GM19328 (cell line): Measurements from ENCODE around the gene MEG3.
"Not testable (repeated sequence)": the region's sequence is repeated elsewhere in the genome, so short reads cannot be mapped to it uniquely, and the experiment has no call there.

Experiments
- ATAC-seq: cut with Tn5 transposase; IDR thresholded peaks from one replicate; pipeline ENCODE4 v1.9.1; 2021; ENCODE audit warnings: mild to moderate bottlenecking, moderate library complexity; ENCODE audit not compliant: unreplicated experiment

MEG3 gene

GRCh38 chr14:100813291-100813690, 12.6 kb upstream of the MEG3 start:
- no peak for ATAC-seq

DNA sequence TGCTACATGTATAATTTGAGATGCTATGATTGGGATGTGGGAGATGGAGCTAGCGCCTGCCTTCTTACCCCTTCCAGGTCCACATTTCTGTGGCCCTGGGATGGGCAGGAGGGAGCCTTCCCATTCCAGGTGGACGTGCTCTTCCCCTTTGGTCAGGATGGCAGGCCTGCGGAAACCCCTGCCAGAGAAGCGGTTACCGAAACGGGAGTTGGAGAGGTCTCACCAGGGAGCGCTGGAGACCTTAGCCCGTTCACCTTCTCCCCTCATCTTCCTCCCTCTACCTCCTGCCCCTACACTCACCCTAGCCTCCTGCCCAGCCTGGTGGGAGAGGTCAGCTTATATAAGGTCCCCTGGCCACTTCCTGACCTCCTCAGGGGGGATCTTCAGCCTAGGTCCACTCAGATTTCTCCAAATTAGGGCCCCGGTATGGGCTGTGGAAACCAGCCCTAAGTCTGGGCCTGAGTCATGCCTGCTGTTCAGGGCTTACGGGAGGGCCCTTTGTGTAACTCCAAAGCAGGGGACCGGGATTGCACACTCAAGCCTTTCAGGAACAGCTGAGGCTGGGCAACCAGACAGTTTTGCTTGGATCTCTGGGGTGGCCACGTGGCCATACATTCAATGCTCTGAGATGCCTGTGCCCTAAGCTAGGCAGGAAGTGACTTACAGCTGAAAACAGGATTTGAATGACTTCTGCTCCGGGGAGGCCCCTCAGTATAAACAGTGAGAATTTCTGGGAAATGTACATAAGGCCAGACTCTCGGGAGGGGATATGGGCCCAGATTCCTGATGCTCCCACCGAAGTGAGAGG, 10.2 kb upstream of the MEG3 start:
- ATAC-seq: no peak

DNA sequence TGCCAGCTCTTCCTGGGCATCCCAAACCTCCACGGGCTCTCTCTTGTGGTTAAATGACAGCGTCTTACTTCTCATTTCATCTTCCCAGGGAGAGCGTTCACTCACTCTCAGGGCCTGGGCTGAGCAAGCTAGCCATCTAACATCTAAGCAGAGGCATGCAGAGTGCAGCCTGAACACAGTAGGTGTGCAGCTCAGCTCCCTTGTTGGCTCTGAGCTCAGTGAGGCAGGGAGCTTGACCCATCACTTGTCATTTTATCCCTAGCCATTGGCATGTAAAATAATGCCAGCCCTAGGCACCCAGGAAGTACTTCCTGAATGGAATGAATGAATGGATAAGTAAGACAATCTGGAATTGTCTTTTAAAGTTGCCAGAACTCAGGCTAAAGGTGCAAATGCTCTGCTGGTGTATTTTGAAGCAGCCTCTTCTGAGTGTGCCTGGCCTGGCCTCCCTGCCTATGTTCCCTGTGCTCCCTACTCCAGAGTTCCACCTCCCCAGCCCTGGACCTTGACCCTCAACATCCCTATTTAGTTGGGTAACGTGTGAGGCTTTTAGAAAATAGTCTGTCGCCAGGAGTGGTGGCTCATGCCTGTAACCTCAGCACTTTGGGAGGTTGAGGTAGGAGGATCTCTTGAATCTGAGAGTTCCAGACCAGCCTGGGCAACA, 9.5 kb upstream of the MEG3 start:
- ATAC-seq: no peak

- ATAC-seq: no peak
Observed at GRCh38 chr14:100816950-100817901, 8.7 kb upstream of the MEG3 start.

- no peak for ATAC-seq
Observed at GRCh38 chr14:100818221-100818699, 7.7 kb upstream of the MEG3 start.

DNA sequence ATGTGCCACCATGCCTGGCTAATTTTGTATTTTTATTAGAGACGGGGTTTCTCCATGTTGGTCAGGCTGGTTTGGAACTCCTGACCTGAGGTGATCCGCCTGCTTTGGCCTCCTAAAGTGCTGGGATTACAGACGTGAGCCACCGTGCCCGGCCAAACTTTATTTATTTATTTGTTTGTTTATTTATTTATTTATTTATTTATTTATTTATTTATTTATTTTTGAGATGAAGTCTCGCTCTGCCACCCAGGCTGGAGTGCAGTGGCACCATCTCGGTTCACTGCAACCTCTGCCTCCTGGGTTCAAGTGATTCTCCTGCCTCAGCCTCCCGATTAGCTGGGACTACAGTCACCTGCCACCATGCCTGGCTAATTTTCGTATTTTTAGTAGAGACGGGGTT, 7.0 kb upstream of the MEG3 start:
- ATAC-seq: not testable (repeated sequence)

GRCh38 chr14:100819453-100819828, 6.5 kb upstream of the MEG3 start:
- no peak for ATAC-seq

DNA sequence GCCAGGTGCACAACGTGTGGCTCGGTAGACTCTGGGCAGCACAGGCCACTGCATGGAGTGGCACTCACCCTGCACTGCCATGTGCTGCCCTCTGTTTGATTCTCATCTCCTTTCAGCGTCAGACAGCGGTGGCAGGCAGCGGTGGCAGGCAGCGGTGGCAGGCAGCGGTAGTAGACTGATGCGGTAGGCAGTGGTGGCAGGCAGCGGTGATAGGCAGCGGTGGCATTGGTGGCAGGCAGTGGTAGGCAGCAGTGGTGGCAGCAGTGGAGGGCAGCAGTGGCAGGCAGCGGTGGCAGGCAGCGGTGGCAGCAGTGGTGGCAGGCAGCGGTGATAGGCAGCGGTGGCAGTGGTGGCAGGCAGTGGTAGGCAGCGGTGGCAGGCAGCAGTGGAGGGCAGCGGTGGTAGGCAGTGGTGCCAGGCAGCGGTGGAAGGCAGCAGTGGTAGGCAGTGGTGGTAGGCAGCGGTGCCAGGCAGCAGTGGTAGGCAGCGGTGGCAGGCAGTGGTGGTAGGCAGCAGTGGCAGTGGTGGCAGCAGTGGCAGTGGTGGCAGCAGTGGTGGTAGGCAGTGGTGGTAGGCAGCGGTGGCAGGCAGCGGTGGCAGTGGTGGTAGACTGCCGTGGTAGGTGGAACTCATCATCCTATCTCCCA, 6.0 kb upstream of the MEG3 start:
- ATAC-seq: no peak

DNA sequence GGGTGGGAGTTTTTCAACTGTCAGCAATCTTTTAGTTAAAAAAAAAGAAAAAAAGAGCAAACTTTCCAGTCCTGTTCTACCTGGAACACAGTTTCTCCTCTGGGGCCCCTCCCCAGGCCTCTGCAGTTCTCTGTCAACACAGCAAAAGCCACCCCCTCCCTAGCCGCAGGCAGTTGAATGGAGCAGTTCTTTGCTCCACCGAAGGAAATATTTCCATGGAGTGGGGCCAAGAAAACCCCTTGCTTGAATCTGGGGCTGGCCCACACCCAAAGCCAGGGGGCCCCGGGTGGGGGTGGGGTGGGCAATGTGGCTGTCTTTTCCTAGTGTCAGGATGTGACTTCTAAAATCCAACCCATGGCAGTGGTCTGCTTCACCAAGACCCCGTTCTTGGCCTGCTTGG, 5.0 kb upstream of the MEG3 start:
- no peak for ATAC-seq

GRCh38 chr14:100822013-100822412, 3.9 kb upstream of the MEG3 start:
- ATAC-seq: no peak

GRCh38 chr14:100822532-100823296, 3.2 kb upstream of the MEG3 start:
- no peak for ATAC-seq

- ATAC-seq: no peak
Observed at GRCh38 chr14:100823413-100824080, 2.4 kb upstream of the MEG3 start.

DNA sequence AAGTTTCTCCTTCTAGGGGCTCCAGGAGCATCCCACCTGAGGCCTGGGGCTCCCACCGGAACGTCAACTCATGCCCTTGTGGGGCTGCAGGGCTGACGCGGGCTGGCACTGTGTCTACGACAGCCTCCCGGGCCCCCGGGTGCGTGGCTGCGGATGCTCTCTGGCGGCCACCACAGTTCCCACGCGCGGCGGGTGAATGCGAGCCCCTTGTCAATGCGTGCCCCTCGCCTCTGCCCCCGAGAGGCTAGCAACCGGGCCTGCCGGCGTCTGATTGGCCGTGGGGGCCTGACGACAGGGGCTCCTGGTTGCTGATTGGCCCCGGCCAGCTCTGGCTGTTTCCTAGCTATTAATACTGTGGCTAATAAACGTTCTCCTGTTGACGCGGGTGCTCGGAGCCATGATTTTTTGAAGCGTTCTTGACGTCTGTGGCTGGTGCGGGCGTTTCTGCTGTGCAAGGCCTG, 1.8 kb upstream of the MEG3 start:
- no peak for ATAC-seq

DNA sequence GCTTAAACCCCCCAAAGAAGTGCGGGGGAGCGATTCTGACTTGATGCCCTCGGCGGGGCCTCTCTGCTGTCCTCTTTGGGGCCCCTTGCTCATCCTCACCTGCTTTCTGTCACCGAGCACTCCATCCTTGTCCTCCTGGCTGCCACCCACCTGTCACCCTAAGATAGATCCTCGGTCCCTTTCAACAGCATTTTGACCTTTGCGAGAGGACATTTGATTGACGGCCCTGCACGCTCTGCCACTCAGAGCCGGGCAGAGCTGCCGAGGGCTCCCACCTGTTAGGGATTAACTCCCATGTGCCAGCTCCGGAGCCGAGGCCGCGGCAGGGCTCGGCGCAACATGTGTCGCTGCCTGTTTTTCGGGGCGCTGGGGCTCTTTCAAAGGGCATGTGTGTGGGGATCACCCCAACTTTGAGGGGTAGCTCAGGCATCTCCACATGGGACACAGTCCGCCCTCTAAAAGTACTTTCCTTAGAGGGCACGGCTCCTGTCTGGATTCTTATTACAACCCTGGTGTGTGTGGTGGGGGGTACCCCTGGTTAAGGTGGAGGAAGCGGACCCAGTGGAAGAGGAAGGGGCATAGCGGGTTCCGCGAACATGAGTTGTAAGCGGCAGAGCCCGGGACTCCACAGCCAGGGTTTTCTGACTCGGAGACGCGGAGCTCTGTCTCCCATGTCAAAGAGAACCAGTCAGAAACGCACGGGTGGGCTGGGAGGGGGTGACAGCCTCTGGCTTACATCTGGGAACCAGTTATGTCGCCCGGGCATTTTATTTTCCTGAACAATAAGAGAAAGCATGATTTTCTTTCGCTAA, 811 bp upstream of the MEG3 start:
- ATAC-seq: no peak

- ATAC-seq: no peak
Observed at GRCh38 chr14:100826391-100827100, 628 bp downstream of the MEG3 start.

GRCh38 chr14:100827101-100828021, 1.4 kb downstream of the MEG3 start:
- ATAC-seq: no peak
